Measurements from ENCODE around the gene CYB561D1.

Gene CYB561D1

GRCh38 chr1:109531380-109531779 lies 37.5 kb downstream of the CYB561D1 start:
- DNase-seq, result no peak

GRCh38 chr1:109531826-109532364 lies 38.0 kb downstream of the CYB561D1 start:
- no peak for DNase-seq

- DNase-seq, result peak; percentile 85
Measured at GRCh38 chr1:109532365-109533136, 38.7 kb downstream of the CYB561D1 start.

GRCh38 chr1:109534307-109534858 lies 40.5 kb downstream of the CYB561D1 start:
- DNase-seq, result no peak

GRCh38 chr1:109535481-109535880 lies 41.6 kb downstream of the CYB561D1 start:
- no peak for DNase-seq

GRCh38 chr1:109535971-109536491 lies 42.1 kb downstream of the CYB561D1 start:
- no peak for DNase-seq

GRCh38 chr1:109537450-109538178 lies 43.7 kb downstream of the CYB561D1 start:
- DNase-seq, result no peak

GRCh38 chr1:109538827-109539555 lies 45.1 kb downstream of the CYB561D1 start:
- no peak for DNase-seq

GRCh38 chr1:109539676-109540075 lies 45.8 kb downstream of the CYB561D1 start, which contains the start of gene GPR61:
TSS of gene GPR61 (plus strand) at chr1:109539872. CDS start at chr1:109543023, 3,151 bp downstream.
- DNase-seq, result no peak

GRCh38 chr1:109541102-109541501 lies 47.2 kb downstream of the CYB561D1 start:
- no peak for DNase-seq

- DNase-seq, result no peak
Measured at GRCh38 chr1:109542657-109543056, 48.8 kb downstream of the CYB561D1 start.

- no peak for DNase-seq
Measured at GRCh38 chr1:109543283-109543987, 49.5 kb downstream of the CYB561D1 start.

GRCh38 chr1:109543988-109544735 lies 50.3 kb downstream of the CYB561D1 start:
- DNase-seq, result no peak

- peak; percentile 96 for DNase-seq
Measured at GRCh38 chr1:109546311-109547109, 52.6 kb downstream of the CYB561D1 start.

- DNase-seq, result peak; percentile 26
Measured at GRCh38 chr1:109547463-109548320, 53.8 kb downstream of the CYB561D1 start.

- peak; percentile 98 for DNase-seq
Measured at GRCh38 chr1:109548321-109549267, 54.7 kb downstream of the CYB561D1 start, which contains the start of gene GNAI3. TSS of gene GNAI3 (plus strand) at chr1:109548615. CDS start at chr1:109548721, 106 bp downstream.

All from suppressor macrophage treated with lipopolysaccharide for 4 hours (primary cell).